GM21619 (cell line): Measurements from ENCODE around the gene SPTAN1.

ENCODE experiments used
- ATAC-seq: cut with Tn5 transposase; IDR thresholded peaks from one replicate; pipeline ENCODE4 v1.9.1; 2021; ENCODE audit not compliant: unreplicated experiment

Gene SPTAN1

GRCh38 chr9:128595471-128595870 is 43.1 kb downstream of the SPTAN1 start:
- no peak for ATAC-seq

GRCh38 chr9:128600099-128600498 is 47.7 kb downstream of the SPTAN1 start:
- no peak for ATAC-seq

DNA sequence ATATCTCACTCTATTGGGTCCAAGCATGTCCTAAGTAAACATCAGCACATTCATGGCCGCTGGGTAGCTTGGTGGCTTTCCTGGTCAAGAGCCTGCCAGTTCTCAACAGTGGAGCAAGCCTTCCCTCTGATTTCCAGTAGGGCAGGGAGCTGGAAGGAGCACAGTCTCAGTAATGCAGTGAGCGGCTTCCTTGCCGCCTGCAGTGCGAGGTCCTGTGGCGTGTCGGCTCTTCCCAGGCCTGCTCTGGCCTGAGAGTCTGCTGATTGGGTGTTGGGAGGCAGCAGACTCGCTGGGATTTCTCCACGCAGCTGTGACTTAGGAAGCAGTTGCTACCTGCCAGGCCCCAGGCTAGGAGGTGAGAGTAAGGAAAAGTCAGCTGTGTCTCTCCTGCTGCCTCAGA is 51.3 kb downstream of the SPTAN1 start:
- ATAC-seq: no peak

- ATAC-seq: no peak
These were observed 55.4 kb downstream of the SPTAN1 start for GRCh38 chr9:128607642-128608350.

DNA sequence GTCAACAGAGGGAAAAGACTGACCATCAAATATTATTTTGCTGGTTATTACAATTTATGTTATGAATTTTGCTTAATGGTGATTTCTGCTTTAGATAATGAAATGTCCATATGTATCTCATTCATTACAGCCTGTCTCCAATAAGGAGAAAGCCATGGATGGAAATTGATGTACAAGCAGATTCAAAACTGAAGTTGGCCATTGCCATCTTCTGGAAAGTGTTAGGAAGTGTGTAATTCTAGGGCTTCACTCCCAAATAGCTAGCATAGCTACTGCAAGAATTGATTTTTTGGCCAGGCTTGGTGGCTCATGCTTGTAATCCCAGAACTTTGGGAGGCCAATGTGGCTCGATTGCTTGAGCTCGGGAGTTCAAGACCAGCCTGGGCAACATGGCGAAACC is 58.5 kb downstream of the SPTAN1 start:
- ATAC-seq: no peak

GRCh38 chr9:128611600-128612394 is 59.4 kb downstream of the SPTAN1 start:
- ATAC-seq: no peak

GRCh38 chr9:128614728-128615127 is 62.3 kb downstream of the SPTAN1 start:
- ATAC-seq: no peak

DNA sequence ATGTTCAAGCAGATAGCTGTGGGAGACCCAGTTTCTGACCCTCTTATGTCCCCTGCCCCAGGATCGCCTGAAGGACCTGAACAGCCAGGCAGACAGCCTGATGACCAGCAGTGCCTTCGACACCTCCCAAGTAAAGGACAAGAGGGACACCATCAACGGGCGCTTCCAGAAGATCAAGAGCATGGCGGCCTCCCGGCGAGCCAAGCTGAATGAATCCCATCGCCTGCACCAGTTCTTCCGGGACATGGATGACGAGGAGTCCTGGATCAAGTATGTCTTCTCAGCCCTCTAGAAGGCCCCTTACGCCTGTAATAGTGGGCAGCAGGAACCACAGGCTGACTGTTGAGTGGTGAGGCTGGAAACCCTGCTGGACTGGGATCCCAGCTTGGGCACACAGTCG is 63.2 kb downstream of the SPTAN1 start:
- ATAC-seq: no peak

DNA sequence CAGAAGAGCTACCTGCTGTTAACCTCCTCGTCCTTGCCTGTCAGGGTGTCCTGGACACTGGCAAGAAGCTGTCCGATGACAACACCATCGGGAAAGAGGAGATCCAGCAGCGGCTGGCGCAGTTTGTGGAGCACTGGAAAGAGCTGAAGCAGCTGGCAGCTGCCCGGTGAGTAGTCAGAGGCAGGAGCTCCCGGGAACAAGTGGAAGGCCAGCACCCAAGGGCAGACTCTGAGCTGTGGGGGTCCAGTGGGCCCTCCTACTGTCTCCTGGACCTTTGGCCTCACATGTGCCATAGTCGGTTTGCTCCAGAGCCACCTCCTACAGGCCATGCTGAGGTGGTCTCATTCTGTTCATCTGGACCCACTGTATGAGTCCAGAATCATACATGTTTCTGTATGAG is 65.6 kb downstream of the SPTAN1 start:
- ATAC-seq: no peak

DNA sequence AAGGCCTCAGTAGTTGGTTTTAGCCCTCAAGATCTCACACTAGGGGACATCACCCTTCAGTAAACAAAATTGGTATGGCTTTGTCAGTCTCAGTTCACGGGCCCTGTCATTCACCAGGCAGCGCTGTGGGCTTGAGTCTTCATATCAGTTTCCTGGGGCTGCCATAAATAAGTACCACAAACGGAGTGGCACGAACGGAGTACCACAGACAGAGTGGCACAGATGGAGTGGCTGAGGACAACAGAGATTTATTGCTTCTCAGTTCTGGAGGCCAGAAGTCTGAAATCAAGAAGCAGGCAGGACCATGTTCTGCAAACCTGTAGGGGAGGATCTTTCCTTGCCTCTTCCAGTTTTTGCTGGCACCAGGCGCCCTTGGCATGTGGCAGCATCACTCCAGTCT is 66.7 kb downstream of the SPTAN1 start:
- ATAC-seq: no peak

DNA sequence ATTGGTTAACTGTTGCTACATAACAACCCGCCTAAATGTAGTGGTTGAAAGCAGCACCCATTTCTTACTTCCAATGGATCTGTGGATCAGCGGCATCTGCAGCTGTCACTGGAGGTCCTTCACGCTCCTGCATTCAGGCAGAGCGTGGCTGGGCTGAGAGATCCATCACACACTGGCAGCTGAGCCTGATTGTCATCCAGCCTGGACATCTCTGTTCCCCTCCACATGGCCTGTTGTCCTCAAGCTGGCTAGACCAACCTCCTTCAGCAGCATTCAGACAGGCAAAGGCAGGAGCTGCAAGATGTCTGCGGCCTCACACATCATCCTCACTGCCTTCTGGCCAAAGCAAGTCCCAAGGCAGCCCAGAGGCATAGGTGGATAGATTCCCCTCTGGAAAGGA is 67.4 kb downstream of the SPTAN1 start:
- no peak for ATAC-seq

DNA sequence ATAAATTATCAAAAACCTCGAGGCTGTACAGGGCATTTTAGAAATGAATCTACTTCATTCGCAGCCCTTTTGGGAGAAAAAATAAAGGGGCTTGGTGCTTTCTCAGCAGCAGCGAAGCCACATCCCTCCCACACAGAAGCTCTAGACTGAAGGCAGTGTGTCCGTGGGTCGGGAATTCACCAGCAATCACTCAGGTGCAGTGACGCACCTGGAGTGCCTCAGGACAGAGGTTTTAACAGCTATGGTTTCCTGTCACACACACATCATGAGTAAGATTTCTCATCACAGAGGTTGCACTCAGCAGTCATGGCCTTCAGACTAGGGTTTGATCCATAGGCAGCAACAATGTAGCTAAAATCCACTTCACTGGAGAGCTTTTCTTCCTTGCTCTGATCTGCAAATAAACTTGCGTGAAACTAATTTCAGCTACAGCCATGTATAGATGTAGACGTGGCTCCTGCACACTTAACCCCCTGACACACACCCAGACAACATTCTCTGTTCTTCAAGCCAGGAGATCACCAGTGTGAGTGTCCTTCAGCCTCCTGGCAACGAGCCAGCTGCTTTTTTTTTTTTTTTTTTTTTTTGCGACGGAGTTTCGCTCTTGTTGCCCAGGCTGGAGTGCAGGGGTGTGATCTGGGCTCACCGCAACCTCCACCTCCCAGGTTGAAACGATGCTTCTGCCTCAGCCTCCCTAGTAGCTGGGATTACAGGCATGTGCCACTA is 69.5 kb downstream of the SPTAN1 start:
- no peak for ATAC-seq

DNA sequence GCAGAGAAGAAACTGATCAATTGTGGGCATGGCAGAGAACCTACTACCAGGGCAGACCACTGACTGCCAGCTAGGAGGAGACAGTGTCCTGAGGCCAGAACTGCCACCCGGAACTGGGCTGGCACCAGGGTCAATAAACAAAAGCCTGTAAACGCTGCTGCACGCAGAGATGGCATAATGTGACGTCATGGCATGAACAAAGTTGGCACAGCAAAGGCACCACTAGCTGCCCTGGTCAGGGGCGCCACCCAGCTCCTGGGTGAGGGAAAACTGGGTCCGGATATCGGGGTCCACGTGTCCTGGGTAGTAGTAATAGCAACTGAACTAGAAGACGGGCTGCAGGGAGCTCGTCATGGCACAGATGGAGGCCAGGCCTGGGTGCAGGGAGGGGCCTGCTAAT is 72.2 kb downstream of the SPTAN1 start:
- no peak for ATAC-seq

- ATAC-seq: no peak
These were observed 73.2 kb downstream of the SPTAN1 start for GRCh38 chr9:128625391-128626146.

- no peak for ATAC-seq
These were observed 73.8 kb downstream of the SPTAN1 start for GRCh38 chr9:128626181-128626580.

DNA sequence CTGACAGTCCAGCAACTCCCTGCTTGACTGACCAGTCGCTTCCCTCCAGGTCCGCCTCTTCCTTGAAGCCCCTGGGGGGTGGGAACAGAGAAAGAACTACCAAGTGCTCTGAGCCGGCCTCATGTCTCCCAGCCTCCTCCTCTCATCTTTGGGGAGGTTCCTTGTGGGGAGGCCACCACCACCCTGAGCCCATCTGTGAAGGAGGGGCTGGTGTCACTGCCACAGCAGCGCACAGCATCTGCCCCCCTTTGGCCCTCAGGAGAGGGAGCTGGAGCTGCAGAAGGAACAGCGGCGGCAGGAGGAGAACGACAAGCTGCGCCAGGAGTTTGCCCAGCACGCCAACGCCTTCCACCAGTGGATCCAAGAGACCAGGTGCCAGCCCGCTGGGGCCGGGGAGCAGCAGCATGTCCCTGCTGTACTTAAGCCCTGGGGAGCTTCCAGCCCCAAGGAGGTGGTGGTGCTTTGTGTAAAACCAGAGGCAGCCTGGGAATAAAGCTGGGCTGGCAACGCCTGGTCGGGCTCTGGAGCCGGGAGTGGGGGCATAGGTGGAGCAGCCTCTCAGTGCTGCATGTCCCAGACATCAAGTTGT is 74.8 kb downstream of the SPTAN1 start:
- ATAC-seq: no peak

DNA sequence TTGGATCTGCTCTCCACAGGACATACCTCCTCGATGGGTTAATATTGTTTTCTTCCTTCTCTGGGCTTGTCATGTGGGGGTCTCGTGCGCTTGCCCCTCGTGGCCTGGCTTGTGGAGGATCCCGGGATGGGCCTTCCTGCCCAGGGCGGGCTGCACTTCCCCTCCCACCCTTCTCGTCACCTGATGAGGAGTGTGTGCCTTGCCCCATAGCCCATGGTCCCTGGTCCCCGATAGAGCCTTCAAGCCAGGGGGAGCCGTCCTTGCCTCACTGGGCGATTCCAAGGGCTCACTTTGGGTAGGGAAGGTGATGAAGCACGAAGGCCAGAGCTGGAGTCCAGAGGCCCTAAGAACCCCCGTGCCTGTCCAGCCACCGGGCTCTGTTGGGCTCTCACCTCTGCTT is 75.5 kb downstream of the SPTAN1 start:
- ATAC-seq: no peak

DNA sequence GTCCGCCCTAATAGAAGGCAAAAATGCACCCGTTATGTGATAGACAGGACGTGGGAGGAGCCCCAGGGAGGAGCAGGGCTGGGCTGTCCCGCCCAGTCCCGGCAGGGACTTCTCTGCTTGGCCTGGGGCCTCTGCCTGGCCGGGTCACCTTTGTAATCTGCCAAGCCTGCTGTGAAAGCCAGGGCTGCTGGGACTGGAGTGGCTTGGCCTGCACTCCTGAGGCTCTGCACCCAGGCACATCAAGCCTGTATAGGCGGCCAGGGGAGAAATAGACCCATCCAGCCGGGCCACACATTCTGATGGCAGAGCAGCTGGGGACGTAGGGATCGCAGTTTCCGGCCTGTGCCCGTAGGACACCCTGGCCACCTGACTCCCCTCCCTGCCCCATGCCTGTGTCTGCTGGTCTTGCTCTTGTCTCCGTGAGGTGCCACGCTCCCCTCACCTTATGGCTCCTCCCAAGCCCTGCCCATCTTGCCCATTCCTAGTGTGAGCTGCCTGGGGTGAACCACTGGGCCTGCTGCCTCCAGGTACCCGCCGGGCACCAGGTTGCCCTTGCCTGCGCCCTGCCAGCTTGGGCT is 76.2 kb downstream of the SPTAN1 start:
- no peak for ATAC-seq

GRCh38 chr9:128629136-128629535 is 76.7 kb downstream of the SPTAN1 start:
- ATAC-seq: no peak

DNA sequence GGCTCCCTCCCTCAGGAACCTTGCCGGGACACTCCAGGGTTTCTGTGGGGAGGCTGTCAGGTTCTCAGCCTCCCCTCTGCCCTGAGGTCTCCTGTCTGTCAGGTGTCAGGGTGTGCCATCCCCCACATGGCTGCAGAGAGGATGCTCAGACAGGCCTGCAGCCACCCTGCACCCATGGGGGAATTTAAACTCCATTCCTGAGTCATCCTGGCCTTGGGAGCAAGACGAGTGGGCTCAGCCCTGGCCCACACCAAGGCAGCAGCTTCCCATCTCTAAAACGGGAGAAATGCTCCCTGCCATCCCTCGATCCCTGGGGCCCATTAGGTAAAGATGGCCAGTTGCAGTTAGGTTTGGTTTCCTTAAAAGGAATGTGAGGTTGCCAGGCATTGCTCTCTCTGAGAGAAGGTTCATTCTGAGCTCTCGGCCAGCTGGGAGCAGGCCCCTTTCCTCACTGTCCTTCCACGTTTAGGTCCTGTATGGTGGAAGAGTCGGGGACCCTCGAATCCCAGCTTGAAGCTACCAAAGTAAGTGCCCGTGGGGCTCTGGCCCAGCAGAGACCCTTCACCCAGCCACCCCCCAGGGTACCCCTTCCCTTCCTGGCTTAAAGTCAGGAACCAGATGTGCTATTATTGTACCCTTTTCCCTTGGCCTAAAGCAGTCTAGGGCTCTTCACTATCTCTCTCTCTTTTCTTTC is 77.6 kb downstream of the SPTAN1 start:
- no peak for ATAC-seq
